Stimulated activated CD8-positive, alpha-beta memory T cell treated with anti-CD3 and anti-CD28 coated beads, Interleukin-4, amount 100 ng/mL, for 4 hours (primary cell): ENCODE results near the gene PPHLN1.

ENCODE experiments used
- DNase-seq, 2 donors: peaks; one replicate each; pipeline ENCODE4 v3.0.0-alpha.2; 2020; ENCODE audit warnings: low read depth in 2 of 2, low spot score in 1 of 2

The PPHLN1 gene, protein sequence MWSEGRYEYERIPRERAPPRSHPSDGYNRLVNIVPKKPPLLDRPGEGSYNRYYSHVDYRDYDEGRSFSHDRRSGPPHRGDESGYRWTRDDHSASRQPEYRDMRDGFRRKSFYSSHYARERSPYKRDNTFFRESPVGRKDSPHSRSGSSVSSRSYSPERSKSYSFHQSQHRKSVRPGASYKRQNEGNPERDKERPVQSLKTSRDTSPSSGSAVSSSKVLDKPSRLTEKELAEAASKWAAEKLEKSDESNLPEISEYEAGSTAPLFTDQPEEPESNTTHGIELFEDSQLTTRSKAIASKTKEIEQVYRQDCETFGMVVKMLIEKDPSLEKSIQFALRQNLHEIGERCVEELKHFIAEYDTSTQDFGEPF

DNA sequence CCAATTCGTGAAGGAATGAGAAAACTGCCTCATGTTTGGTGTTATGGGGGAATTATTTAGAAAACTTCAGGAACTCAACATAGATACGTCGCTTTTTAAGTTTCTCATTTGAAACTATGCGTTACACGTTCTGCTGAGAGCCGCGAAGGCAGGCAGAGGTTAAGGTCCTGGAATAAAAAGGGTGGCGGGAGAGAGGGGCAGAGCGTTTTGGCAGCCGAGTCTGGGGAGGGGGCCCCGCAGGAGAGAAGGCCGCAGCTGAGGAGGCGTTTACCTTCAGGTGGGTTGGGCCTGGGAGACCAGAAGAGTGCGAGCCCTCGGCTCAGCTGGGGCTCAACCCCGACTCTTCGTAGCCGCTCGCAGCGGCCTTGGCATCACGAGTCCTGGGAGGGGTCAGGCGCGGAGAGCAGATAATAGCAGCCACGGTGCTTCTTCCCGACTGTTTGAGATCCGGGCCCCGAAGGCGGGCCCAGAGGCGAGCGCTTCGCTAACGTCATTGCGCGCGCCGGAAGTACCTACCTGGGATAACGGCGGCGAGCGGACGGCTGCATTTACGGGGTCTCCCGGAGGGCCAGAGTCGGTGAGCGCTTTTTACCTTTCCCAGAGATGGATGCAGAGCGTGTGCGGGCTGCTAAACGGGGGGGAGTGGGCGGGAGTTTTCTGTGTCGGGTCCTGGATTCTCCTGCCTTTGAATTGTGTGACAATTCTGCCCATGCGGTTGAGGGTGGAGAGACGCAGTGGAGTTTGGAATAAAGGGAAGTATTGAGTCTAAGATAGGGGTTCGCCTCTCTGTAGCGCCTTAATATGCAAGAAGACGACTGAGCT lies at the start of gene PPHLN1, which contains the start of gene ZCRB1:
Gene PPHLN1, plus strand, starts transcription at position 515 of the 822 bp plus-strand sequence. CDS start 9,736 bp downstream, outside the sequence.
Gene ZCRB1, minus strand, starts transcription at position 442 of the 822 bp plus-strand sequence. CDS start 1,992 bp downstream, outside the sequence.
- DNase-seq, result peak; percentile 52 to 59

DNA sequence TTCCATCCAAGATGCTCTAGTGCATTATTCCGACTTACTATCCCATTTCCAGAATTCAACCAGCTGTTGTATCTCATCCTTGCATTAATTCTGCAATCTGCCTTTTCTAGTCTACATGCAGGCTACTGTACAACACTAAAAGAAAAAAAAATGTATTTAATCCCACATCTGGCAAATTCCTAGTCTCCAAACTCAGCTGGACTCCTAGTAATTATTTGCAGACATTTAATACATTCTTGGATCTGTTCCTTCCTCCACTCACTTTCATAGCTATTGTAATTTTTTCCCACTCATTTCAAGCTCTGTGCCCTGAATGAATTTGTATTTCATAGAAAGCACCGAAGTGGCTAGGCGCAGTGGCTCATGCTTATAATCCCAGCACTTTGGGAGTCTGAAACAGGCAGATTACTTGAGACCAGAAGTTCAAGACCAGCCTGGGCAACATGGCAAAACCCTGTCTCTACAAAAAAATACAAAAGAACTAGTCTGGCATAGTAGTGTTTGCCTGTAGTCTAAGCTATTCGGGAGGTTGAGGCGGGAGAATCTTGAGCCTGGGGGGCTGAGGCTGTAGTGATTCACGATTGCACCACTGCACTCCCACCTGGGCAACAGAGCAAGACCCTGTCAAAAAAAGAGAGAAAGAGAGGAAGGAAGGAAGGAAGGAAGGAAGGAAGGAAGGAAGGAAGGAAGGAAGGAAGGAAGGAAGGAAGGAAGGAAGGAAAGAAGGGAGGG lies 48.4 kb upstream of the PPHLN1 start:
- DNase-seq, result no peak

DNA sequence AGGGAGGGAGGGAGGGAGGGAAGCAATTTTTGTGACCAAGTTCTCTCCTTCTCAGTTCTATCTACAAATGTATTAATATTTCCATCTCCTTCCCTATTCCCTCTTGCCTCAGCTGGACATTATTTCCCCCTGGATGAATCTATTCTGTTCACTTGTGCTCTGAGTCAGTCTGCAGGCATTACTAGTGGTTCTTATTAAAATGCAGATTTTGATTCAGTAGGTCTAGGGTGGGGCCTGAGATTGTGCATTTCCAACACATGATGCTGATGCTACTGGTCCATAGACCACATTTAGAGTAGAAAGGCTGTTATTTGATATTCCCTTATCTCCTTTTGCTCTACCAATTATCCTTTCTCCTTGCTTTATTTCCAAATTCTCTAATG lies 47.8 kb upstream of the PPHLN1 start:
- no peak for DNase-seq

DNA sequence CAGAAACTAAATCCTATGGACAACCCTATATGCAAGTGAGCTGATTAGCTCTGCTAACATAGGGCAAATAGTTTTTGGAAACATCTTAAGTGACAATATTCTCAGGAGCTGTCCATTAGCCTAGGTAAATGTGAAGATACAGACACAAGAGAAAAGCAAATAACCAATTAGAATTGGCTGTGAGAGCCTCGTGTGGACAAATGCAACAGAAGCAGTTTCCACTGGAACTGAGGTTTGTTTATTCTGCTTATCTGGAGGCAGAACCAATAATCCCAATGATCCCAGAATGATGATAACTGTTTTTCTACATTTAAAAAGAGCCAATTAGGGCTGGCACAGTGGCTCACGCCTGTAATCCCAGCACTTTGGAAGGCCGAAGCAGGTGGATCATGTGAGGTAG lies 44.7 kb upstream of the PPHLN1 start:
- DNase-seq, result no peak

DNA sequence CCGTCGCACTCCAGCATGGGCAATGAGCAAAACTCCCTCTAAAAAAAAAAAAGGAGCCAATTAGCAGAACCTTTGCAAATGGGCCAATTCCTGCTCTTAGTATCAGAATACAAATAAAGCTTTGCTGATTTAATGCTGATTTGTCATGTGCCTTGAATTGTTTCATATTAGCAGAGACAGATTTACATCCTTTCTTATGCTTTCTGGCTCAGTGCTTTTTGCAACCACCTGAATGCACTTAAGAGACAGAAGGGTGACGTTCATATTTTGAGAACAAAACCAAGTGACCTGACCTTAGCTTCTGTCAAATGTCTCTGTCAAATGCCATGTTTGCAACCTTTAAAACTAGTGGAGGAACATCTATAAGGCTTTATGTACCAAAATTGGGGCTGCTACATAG lies 44.1 kb upstream of the PPHLN1 start:
- DNase-seq, result no peak

DNA sequence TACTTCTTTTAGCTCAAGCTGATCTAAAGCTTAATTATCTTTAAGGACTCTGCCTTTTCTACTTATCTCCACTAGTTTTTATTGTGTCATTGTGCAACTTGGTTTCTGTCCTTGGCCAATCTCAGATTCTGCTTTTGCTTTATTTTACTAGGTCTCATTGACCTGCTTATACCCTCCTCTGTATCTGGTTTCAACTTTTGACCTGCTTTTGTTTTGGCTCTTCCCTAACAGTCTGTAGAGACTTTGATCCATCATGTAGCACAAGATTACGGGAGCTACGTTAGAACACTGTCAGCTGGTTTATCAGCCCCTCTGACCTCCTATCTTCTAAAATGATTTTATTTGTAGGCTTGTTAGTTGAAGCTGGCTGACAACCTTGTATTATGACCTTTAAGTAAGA lies 43.7 kb upstream of the PPHLN1 start:
- DNase-seq, result no peak

DNA sequence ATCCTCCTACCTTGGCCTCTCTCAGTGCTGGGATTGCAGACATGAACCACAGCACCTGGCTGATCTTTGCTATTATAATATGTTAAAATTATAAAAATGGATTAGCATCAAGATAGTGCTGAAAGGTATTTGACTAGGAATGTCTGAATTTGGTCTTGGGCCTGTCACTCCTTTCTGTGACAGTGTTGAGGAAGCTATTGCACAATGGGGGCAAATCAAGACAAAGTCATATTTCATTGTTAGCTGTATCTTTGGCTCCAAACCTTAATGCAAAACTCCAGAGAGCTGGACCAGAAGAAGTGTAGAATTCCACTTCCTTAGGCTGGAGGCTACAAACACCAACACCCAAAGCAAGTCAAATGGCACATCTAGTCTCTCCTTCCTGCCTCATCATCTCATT lies 42.2 kb upstream of the PPHLN1 start:
- DNase-seq, result no peak

DNA sequence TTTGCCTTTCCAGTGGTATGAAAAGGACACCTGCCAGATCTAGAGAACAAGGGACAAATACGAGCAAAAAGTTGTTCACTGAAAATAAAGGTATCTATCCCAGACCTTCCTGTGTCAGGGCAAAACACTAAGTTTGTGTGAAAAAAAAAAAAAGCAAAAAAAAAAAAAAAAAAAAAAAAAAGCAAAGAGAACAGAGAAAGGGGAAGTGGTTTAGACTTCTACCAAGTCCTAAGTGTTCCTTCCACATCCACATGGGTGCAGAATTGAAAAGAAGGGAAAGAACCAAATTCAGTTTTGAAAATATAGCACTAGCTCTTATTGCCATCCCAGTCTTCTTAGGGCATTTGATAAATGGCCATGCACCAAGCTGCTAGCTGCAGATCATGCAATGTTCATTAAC lies 41.8 kb upstream of the PPHLN1 start:
- DNase-seq, result no peak

DNA sequence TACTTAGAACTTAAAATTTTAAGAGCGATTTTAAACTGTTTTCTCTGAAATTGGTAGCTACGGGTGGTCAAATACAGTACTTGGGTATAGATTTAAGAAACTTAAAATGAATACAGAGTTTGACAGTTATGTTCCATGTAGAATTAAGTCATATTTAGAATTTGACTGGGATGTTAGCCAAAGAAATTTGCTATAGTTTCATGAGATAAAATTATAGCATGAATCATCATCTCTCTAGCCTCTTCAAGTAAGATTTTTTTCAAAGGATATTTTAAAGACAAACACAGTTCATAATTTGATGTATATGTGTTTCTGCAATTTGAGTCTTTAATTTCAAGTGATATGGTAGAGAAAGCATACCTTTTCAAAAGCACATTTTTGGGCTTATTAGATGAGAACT lies 41.1 kb upstream of the PPHLN1 start:
- no peak for DNase-seq

DNA sequence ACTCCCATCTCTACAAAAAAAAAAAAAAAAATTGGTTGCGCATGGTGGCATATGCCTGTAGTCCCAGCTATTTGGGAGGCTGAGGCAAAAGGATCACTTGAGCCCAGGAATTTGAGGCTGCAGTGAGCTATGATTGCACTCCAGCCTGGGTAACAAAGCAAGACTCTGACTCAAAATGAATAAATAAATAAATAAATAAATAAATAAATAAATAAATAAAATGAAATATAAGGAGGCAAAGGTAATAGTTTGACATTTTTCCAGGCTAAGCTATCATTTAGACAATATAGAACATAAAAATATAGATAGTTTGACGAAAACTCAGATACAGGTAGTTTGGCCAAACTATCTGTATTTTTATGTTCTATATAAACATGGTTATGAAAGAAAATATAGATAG lies 40.5 kb upstream of the PPHLN1 start:
- no peak for DNase-seq

DNA sequence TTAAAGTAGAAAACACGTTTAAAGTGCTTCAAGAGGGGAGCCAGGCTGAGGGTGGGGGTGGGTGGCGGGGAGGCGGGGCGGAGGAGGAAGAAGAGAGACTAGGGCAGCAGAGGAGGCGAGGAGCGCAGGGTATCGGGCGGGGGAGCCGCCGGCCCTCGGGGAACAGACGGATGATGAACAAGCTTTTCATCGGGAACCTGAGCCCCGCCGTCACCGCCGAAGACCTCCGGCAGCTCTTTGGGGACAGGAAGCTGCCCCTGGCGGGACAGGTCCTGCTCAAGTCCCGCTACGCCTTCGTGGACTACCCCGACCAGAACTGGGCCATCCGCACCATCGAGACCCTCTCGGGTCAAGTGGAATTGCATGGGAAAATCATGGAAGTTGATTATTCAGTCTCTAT lies 39.2 kb upstream of the PPHLN1 start:
- DNase-seq, result no peak

DNA sequence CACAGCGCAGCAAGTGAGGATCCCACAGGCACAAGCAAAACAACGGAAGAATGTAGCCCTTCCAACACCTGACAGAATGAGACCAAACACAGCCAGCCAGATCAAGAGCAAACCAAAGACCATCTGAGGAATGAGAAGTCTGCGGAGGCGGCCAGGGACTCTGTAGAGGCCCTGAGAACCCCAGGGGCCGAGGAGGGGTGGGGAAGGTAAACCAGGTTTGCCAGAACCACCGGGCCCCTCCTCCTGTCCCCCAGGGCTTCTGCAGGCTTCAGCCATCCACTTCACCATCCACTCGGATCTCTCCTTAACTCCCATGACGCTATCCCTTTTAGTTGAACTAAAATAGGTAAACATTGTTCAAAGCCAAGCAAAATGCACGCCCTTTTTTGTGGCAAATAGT lies 37.4 kb upstream of the PPHLN1 start:
- DNase-seq, result no peak

DNA sequence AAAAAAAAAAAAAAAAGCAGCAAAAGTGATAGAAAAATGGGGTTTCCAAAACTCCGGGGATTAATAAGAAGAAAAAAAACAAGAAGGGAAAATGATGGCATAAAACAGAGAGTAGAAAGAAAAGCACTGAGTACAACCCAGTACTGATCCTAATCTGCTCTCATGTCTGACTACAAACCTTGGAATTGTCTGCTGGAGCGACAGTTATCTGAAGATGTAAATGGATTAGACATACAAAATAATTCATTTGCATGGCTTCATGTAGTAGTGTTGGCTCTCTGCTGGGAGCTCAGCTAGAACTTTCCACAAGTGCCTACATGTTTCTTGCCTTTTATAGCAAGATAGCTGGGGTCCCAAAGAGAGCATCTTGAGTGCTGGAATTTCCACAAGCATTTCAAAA lies 34.3 kb upstream of the PPHLN1 start:
- DNase-seq, result no peak

DNA sequence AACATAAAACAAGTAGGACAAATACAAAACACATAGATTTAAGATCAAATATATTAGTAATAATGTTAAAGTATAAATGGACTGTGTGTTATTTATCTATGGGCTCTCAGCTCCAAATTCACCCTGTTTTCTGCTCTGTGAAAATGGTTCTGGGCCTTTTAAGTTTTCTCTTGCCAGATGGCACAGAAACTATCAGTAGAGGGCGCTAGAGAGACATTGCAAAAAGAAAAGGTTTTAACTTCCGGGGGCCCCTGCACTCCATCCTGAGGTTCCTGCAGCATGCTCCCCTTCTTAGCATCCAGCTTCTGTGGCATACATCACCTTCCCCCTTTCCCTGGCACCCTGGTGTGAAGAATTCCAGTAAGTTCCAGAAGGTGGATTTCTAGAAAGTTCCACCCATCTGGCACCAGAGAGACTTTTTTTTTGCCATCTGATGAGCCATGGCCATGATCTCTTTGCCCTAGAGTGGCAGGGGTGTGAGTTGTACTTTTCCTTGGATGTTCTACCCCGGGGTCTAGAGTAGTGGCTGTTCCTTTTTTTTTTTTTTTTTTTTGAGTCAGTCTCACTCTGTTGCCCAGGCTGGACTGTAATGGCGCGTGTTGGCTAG lies 29.4 kb upstream of the PPHLN1 start:
- DNase-seq, result no peak

DNA sequence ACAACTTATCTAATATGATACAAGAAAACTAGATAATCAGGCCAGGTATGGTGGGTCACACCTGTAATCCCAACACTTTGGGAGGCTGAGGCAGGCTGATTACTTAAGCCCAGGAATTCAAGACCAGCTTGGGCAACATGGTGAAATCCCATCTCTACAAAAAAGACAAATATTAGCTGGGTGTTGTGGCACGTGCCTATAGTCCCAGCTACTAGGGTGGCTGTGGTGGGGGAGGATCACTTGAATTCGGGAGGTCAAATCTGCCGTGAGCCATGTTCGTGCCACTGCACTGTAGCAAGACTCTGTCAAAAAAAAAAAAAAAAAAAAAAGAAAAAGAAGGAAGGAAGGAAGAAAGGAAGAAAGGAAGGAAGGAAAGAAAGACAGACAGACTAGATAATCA lies 27.1 kb upstream of the PPHLN1 start:
- DNase-seq, result no peak

DNA sequence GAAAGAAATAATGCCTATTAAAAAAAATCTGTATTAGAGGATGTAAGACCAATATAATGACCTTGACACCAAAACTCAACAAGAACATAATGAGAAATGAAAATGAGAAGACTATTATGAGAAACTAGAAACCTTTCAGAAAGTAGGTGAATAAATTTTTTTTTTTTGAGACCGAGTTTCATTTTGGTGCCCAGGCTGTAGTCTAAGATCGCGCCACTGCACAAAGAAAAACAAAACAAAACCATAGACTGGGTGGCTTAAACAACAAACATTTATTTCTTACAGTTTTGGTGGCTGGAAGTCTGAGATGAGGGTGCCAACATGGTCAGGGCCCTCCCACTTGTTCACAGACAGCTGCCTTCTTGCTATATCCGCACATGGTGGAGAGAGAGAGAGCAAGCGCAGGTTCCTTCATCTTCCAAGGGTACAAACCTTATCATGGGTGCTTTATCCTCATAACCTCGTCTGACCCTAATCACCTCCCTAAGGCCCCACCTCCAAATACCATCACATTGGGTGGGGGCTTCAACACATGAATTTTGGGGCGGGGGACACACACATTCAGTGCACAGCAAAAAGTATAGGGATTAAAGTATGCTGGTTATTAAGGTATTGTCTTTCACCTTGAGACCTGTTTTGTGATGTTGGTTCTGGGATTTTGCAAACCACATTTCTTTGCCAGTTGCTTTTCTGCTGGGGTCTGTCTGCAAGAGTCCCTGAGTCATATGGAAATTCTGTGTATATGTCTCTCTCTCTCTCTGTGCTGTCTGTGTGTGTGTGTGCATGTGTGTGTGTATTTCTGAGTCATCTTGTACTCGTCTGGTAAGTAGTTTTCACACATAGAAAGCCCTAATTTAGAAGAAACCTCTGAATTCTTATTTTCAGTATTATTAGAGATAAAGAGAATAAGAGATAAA lies 26.3 kb upstream of the PPHLN1 start:
- peak; percentile 21 to 34 for DNase-seq

DNA sequence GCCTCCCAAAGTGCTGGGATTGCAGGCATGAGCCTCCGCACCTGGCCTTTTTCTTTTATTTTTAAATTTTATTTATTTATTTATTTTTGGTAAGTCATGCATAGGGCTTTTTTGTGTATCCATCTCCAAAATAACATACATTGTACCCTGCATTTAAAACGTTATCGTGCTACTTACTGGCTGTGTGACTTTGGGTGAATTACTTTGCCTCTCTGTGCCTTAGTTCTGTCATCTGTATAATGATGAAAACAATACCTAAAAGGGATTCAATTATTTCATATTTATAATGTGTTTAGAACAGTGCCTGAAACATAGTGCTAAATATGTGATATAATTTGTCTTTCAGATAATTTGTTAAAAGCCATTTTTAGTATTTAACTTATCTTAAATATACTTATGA lies 19.7 kb upstream of the PPHLN1 start:
- no peak for DNase-seq

DNA sequence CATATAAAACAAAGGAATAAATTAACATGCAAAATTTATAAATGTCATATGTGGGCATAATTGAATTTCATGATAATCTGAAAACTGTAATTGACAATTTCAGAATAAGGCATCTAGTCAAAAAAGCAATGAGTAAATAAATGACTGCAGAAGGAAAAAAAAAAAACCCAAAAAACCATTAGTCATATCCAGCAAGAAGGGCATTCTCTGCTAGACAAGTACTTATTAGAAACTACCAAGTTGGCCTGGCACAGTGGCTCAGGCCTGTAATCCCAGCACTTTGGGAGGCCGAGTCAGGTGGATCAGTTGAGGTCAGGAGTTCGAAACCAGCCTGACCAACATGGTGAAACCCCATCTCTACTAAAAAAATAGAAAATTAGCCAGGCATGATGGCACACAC lies 17.6 kb upstream of the PPHLN1 start:
- DNase-seq, result no peak

DNA sequence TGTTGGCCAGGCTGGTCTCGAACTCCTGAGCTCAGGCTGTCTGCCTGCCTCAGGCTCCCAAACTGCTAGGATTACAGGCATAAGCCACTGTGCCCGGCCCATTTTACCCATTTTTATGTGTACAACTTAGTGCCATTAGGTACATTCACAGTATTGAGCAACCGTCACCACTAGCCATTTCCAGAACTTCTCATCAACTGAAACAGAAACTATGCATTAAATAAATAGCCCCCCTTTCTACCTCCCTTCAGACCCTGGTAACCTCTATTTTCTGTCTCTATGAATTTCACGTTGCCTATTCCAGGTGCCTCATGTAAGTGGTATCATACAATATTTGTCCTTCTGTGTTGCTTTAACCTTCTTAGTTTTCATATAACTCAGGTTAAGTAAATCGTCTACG lies 16.0 kb upstream of the PPHLN1 start:
- DNase-seq, result no peak

DNA sequence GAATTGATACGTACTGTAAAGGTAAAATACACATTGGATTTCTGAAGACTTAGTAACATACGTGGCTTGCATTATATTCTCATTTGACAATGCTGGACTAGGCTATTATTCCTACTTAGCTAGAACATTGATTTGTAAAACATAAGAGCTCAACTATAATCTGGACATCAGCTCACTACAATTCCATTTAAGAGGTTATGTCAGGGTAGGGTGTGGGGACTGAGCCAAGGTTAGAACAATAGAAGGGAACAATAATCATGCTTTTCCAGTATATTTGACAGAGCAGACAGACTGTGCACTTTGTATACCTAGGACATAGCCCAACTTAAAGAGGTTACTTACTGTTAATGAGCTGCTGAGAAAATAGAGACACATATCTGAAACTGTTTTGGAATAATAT lies 10.9 kb upstream of the PPHLN1 start:
- DNase-seq, result no peak
